A549 treated with dexamethasone at 1 μM for 4 hours (cell line): Measurements from ENCODE around the gene NUP62CL. TPM values are rescaled to one million over a fixed set of nuclear protein-coding genes. Genes with fewer than 3 reads are reported as not detected.

Experiments
- total RNA-seq: library from RNA; stranded (reverse); fragments of 200-300 nt; extraction: Qiagen RNA extraction; gene quantifications from 5 replicates; pipeline ENCODE4 v1.2.3, GENCODE V29; 2022

Gene NUP62CL
- 13.5 to 18.5 TPM (median 16.8 TPM) in 5 replicates for total RNA-seq

GRCh38 chrX:107205770-107206696, at the start of gene NUP62CL, which contains the start of gene DNAAF6:
Gene NUP62CL, minus strand, starts transcription at chrX:107206433. Its CDS starts 31,287 bp downstream, at chrX:107175146.
Gene DNAAF6, plus strand, starts transcription at chrX:107206611. Its CDS starts 6,265 bp downstream, at chrX:107212876.

GRCh38 chrX:107118322-107119147, 87.7 kb downstream of the NUP62CL start, which contains the start of gene RBM41:
Gene RBM41, minus strand, starts transcription at chrX:107118822. Its CDS starts 49 bp downstream, at chrX:107118773.

Other genes starting within 250 kb of the NUP62CL start
- gene MORC4, start 206.2 kb downstream of the NUP62CL start, total RNA-seq, result 28.4 to 37.6 TPM (median 33.5 TPM) in 5 replicates
- gene RBM41, start 87.6 kb downstream of the NUP62CL start, total RNA-seq, result 8.2 to 10.7 TPM (median 10.0 TPM) in 5 replicates
- gene DNAAF6, start 178 bp upstream of the NUP62CL start, total RNA-seq, result 0.09 TPM in 1 of 5 replicates, not detected in the others
- 0.09 to 0.16 TPM (median 0.12 TPM) in 5 replicates for gene FRMPD3, start 243.2 kb upstream of the NUP62CL start, total RNA-seq